ENCODE results near the gene HDAC2.

GRCh38 chr6:113995634-113996033, 24.7 kb upstream of the HDAC2 start:
- TF ChIP-seq CTCF (IDR thresholded peaks at IDR 0.05), result no peak
- no peak for TF ChIP-seq POLR2AphosphoS5 (IDR thresholded peaks at IDR 0.05; ENCODE audit: insufficient read depth in 1 of 2, low read depth in 1 of 2)
